Liver (tissue), 3 donors: Measurements from ENCODE around the gene BHLHE23.

Source experiments
- FOXA1 ChIP-seq: IDR thresholded peaks from 2 replicates; pipeline ENCODE4 v1.6.1; 2016; ENCODE audit warnings: antibody characterized with exemption
- JUND ChIP-seq, 2 donors: IDR thresholded peaks; 2 replicates each; pipeline ENCODE4 v1.6.1; 2016; ENCODE audit warnings: antibody characterized with exemption in 2 of 2
- NR2F2 ChIP-seq: IDR thresholded peaks from 2 replicates; pipeline ENCODE4 v1.6.1; 2016; ENCODE audit warnings: antibody characterized with exemption
- TAF1 ChIP-seq: conservative IDR thresholded peaks from 2 replicates; pipeline ENCODE4 v1.6.1; 2016; ENCODE audit warnings: antibody characterized with exemption, mild to moderate bottlenecking
- TF ChIP-seq, protein P1 (sequence below): fragments of 150-350 bp; IDR thresholded peaks from 2 replicates; pipeline ENCODE4 v1.5.1; 2017; ENCODE audit warnings: improper control_type of control experiment, low read depth, low read length; ENCODE audit not compliant: missing input control
- TF ChIP-seq, protein P2 (sequence below): IDR thresholded peaks from 2 replicates; pipeline ENCODE4 v1.6.1; 2016; ENCODE audit warnings: antibody characterized with exemption
- TF ChIP-seq, protein P3 (sequence below): IDR thresholded peaks from 2 replicates; pipeline ENCODE4 v1.6.1; 2016; ENCODE audit warnings: antibody characterized with exemption
- TF ChIP-seq, protein P4 (sequence below): IDR thresholded peaks from 2 replicates; pipeline ENCODE4 v1.6.1; 2016; ENCODE audit warnings: antibody characterized with exemption
- donor health status: healthy.
- donor health status: healthy.

DNA sequence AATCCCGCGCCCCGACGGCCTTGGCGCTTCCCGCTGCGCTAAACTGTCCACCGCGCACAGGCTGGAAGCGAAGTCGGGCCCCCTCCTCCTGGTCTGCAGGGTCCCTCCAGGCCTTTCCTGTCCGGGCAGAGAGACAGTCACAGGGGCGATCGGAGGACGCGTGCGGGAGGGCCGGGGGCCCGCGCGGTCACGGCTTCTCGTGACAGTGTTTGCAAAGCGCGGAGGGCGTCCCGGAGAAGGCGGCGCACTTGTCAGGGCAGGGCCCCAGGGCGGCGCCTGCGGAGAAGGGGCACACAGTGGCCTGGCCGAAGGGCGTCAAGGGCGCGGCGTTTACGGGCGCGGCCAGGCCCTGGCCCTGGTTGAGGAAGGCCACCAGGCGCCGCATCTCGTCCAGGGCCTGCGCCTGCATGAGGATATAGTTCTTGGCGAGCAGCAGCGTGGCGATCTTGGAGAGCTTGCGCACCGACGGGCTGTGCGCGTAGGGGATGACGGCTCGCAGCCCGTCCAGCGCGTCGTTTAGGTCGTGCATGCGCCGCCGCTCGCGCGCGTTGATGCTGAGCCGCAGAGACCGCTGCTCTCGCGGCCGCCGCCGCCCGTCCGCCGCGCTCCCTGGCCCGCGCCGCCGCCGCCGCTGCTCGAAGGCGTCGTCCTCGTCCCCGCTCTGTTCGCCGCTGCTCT is 763 bp downstream of the BHLHE23 start:
- TF ChIP-seq, protein P1, sequence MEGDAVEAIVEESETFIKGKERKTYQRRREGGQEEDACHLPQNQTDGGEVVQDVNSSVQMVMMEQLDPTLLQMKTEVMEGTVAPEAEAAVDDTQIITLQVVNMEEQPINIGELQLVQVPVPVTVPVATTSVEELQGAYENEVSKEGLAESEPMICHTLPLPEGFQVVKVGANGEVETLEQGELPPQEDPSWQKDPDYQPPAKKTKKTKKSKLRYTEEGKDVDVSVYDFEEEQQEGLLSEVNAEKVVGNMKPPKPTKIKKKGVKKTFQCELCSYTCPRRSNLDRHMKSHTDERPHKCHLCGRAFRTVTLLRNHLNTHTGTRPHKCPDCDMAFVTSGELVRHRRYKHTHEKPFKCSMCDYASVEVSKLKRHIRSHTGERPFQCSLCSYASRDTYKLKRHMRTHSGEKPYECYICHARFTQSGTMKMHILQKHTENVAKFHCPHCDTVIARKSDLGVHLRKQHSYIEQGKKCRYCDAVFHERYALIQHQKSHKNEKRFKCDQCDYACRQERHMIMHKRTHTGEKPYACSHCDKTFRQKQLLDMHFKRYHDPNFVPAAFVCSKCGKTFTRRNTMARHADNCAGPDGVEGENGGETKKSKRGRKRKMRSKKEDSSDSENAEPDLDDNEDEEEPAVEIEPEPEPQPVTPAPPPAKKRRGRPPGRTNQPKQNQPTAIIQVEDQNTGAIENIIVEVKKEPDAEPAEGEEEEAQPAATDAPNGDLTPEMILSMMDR, result no peak
- TF ChIP-seq, protein P2, sequence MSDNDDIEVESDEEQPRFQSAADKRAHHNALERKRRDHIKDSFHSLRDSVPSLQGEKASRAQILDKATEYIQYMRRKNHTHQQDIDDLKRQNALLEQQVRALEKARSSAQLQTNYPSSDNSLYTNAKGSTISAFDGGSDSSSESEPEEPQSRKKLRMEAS, result no peak
- TF ChIP-seq NR2F2, result no peak
- no peak for TF ChIP-seq FOXA1
- no peak for TF ChIP-seq TAF1
- TF ChIP-seq, protein P3, sequence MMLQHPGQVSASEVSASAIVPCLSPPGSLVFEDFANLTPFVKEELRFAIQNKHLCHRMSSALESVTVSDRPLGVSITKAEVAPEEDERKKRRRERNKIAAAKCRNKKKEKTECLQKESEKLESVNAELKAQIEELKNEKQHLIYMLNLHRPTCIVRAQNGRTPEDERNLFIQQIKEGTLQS, result no peak
- TF ChIP-seq JUND (IDR thresholded peaks at IDR 0.05), result no peak
- TF ChIP-seq, protein P4, sequence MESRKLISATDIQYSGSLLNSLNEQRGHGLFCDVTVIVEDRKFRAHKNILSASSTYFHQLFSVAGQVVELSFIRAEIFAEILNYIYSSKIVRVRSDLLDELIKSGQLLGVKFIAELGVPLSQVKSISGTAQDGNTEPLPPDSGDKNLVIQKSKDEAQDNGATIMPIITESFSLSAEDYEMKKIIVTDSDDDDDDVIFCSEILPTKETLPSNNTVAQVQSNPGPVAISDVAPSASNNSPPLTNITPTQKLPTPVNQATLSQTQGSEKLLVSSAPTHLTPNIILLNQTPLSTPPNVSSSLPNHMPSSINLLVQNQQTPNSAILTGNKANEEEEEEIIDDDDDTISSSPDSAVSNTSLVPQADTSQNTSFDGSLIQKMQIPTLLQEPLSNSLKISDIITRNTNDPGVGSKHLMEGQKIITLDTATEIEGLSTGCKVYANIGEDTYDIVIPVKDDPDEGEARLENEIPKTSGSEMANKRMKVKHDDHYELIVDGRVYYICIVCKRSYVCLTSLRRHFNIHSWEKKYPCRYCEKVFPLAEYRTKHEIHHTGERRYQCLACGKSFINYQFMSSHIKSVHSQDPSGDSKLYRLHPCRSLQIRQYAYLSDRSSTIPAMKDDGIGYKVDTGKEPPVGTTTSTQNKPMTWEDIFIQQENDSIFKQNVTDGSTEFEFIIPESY, result no peak
